PC-9 (cell line): ENCODE data around the gene BAHD1.

Experiments
- EZH2 ChIP-seq: fragments of 200-600 bp; sonication (generic); IDR thresholded peaks from 2 replicates; pipeline ENCODE4 v1.8.0; 2017; ENCODE audit warnings: antibody characterized with exemption, low read depth
- TF ChIP-seq, protein P1 (sequence below): fragments of 200-600 bp; sonication (generic); conservative IDR thresholded peaks from 2 replicates; pipeline ENCODE4 v1.6.1; 2017; ENCODE audit warnings: mixed run types, antibody characterized with exemption, mild to moderate bottlenecking, moderate library complexity

DNA sequence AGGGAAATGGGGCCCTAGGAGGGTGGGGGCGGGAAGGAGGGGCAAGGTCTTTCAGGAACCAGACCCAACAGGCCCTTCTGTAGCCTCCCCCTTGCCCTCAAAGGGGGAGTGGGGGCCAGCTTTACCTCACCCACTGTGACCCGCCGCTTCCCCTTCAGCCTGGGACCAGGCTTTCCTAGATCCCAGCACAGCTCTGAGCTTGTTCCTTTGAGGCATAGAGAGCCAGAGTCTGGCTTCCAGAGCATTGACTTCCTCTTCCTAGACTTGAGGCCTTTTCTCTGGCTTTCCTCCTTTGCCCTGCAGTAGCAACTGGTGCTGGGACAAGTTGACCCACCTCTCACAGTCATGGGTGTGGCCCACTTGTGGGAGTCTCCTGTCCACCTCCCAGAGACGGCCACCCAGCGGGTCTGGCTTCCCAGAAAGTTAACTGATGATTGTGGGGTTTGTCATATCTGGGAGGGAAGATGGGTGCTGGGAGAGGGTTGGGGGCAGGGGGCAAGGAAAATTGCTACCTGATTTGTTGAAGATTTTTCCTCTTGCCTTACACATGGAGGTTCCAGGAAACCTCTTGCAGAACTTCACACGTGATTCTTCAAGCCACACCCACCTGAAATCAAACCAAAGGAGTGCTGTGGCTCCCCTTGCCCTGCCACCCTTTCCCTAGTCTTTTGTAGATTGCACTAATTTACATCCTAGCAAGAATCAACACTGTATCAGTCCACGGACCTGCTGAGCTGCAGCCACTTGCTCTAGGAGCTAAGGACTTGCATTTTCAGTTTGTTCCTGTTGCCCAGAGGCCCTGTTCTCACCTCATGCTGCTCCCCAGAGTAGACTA, 25.9 kb downstream of the BAHD1 start:
- TF ChIP-seq EZH2: no peak
- TF ChIP-seq, protein P1, sequence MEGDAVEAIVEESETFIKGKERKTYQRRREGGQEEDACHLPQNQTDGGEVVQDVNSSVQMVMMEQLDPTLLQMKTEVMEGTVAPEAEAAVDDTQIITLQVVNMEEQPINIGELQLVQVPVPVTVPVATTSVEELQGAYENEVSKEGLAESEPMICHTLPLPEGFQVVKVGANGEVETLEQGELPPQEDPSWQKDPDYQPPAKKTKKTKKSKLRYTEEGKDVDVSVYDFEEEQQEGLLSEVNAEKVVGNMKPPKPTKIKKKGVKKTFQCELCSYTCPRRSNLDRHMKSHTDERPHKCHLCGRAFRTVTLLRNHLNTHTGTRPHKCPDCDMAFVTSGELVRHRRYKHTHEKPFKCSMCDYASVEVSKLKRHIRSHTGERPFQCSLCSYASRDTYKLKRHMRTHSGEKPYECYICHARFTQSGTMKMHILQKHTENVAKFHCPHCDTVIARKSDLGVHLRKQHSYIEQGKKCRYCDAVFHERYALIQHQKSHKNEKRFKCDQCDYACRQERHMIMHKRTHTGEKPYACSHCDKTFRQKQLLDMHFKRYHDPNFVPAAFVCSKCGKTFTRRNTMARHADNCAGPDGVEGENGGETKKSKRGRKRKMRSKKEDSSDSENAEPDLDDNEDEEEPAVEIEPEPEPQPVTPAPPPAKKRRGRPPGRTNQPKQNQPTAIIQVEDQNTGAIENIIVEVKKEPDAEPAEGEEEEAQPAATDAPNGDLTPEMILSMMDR: no peak
